AG20443 (cell line): ENCODE measurements around the gene RHEB.

ENCODE experiments used
- DNase-seq: peaks from one replicate; pipeline ENCODE4 v3.0.0; 2012; ENCODE audit warnings: low spot score, mixed read lengths

The RHEB gene

DNA sequence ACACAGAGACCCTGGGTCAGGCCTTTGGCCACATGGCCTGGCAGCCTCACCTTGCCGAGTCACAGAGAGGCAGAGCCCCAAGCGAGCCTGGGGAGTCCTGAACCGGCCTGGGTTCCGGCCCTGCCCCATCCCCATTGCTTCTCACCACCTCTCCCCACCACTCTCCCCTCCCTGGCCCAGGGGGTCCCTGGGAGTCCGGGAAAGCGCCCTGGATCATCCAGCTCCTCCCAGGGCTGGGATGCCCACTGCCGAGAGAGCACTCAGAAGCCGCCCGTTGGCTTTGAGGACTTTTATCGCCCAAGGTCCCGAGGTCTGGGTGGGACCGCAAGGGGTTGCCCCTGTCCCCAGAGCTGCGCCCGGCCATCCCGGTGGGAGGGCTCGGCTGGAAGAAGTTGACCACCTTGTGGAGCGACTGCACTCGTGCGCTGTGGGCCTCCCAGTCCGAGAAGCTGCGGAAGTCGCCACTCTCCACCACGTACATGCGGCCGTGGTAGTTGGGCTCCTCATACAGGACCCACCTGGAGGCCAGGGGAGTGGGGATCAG, 87.9 kb downstream of the RHEB start:
- no peak for DNase-seq

GRCh38 chr7:151431281-151431767, 88.4 kb downstream of the RHEB start:
- no peak for DNase-seq

DNA sequence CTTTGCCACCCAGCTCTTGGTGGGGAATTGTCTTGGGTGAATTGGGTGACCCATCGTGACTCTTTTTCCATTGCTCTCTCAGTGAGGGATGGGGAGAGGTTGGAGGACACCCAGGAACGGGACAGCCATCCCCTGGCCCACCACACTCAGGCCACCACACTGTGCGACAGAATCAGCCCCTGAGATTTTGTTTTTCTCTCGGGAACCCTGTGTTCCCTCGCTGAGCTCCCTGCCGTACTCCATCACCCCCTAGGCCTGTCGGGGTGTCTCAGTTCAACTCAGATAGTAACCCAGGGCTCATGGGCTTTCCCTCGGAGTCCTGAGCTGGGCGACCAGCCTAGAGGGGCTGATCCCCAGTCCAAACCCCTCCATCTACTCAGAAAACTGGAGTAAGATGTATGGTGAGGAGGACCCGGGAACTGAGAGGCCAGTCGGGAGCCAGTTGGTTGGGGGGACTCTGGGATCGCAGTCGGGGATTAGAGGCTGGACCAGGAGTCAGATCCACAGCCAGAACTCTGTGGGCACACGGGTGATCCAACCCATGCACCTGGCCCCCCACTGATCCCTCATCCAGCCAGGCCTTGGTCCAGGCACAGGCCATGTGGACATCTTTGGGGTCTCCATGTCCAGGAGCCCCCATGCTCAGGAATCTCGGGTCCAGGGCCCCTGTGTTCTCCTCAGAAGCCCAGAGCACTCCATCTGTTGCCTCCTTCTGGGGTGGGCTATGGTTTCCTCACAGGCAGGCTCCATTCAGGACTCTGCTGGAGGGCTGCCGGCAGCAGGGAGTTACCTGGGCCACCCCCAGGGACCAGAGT, 89.1 kb downstream of the RHEB start:
- DNase-seq, result no peak

- no peak for DNase-seq
These were observed 89.9 kb downstream of the RHEB start for GRCh38 chr7:151429560-151430331.

- DNase-seq, result no peak
These were observed 90.5 kb downstream of the RHEB start for GRCh38 chr7:151429237-151429559.

GRCh38 chr7:151428378-151429236, 91.1 kb downstream of the RHEB start:
- DNase-seq, result peak; percentile 48

GRCh38 chr7:151427705-151428377, 91.9 kb downstream of the RHEB start:
- no peak for DNase-seq

DNA sequence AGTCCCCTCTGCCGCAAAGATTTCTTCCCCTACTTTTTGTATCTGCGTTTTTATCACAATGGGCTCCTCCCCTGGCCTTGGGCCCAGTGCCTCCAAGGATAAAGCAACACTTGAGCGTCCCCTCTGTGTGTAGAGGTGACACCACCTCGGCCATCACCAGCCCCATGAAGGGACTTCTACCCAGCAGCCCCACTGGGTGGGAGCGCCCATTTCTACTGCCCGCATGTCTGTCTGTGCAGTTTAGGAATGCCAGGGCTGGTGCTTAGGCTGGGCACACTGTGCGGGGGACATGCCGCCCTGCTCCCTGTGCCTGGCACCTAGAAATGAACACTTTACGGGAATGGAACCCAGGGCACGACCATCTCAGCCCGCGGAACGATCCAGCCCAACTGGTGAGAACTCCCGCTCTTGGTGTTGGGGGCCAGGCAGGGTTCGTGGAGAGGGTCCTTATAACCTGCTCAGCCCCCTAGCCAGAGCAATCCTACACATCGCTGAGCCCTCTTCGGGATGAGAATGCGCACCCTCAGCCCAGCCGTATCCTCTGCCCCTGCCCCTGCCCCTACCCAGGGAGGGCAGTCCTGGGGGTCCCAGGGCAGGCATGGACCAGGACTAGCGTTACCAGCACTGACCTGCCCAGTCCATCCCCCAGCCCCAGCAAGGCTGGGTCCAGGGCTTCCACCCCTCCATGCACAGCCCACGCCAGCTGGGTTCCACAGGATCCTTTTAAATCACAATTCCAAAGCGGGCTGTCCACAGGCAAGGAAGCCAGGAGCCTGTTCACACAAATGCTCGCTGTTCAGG, 92.6 kb downstream of the RHEB start:
- no peak for DNase-seq

DNA sequence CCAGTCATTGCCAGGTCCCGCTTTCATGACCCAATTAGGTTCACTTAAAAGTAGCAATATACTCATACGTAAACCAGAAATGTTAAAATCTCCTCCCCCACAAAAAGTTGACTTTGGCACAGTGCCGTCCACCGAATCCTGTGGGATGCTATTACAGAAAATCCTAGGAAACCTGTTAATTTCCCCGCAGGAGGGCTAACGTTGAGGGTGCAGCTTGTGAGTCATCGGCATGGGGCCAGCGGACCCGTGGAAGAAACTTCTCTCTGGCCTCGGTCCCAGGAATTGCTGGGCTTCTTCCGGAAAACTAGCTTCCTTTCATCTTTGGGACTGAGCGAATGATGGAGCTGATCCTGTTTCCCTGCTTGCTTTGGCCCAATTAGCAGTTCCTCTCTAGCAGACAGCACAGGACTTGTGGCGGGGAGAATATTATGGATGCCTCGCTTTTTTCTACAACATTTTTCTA, 93.2 kb downstream of the RHEB start:
- DNase-seq, result peak; percentile 55

DNA sequence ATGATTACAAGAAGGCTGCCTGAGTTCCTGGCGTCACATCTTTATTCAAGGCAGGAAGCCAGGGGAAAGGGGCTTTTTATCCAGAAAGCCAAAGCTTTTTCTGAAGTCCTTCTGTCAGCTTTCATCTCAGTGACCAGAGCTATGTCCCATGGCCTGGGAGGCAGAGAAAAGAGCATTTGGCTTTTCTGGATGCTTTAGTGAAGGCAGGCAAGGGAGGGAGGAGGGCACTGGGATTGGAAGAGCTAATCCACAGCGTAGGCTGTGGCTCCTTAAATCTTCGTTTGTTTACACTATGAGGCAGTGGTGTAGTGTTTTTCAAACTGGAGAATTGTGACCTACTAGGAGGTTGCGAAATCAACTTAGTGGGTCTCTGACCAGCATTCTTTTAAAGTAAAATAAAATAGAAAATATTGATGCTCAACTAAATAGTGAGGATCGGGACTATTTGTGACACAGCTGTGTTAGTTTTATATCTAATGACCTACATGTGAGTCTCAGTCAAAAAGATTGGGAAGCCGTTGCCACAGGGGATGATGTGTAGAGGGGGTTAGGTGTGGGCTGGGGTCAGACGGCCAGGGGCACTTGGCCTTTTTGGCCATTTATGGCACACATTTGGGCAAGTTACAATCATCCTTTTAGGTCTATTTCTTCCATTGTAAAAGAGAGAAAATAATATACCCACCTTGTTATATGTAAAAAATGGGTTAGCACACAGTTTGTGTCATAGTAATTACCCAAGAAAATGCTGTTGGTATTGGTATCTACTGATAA, 93.8 kb downstream of the RHEB start:
- peak; percentile 65 for DNase-seq

DNA sequence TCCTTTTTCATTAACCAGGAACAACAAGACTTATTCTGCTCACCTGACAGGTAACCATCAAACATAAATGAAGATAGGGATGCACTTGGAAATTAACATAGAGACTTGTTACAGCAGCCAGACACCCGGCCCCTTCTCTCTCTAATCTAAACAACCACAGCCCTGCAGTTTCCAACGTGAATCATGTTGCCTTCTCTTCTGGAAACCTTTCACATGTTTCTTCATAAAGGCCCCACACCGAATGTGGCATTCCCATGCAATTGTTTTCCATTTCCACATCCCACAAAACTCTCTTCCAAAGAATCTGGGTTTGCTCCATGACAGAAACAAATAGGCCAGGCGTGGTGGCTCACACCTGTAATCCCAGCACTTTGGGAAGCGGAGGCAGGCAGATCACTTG, 94.9 kb downstream of the RHEB start:
- no peak for DNase-seq

DNA sequence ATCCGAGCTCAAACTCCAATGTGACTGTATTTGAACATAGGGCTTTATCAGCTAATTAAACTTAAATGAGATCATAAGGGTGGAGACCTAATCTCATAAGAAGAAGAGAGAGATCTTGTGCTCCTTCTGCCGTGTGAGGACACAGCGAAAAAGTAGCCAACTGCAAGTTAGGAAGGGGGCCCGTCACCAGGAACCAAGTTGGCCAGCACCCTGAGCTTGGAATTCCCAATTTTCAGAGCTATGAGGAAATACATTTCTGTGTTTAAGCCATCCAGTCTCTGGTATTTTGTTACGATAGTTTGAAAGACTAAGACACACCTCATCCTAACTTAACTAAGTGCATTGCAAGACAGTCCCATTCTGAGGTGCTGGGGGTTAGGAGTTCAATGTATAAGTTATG, 95.8 kb downstream of the RHEB start:
- no peak for DNase-seq

GRCh38 chr7:151423226-151423625, 96.5 kb downstream of the RHEB start:
- DNase-seq, result no peak

DNA sequence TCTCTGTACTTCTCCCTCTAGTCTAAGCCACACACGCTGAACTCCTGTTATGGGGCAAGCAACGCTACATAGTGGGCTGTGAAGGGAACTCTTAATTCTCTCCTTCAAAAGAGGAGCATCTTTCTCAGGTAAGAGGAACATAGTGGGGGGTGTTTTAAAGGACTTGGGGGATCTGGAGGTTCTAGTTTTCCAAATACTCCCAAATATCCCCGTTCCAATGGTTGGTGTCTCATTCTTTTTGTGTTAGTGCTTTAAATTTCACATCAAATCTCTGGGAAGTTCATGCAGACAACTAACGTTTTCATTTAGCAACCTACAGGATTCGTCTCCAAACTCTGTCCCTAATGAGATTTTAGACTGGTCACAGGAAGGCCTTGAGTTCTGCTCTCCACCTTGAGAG, 97.5 kb downstream of the RHEB start:
- DNase-seq, result no peak

GRCh38 chr7:151420144-151420543, 99.6 kb downstream of the RHEB start:
- no peak for DNase-seq

- DNase-seq, result no peak
These were observed 102.8 kb downstream of the RHEB start for GRCh38 chr7:151416941-151417315.

DNA sequence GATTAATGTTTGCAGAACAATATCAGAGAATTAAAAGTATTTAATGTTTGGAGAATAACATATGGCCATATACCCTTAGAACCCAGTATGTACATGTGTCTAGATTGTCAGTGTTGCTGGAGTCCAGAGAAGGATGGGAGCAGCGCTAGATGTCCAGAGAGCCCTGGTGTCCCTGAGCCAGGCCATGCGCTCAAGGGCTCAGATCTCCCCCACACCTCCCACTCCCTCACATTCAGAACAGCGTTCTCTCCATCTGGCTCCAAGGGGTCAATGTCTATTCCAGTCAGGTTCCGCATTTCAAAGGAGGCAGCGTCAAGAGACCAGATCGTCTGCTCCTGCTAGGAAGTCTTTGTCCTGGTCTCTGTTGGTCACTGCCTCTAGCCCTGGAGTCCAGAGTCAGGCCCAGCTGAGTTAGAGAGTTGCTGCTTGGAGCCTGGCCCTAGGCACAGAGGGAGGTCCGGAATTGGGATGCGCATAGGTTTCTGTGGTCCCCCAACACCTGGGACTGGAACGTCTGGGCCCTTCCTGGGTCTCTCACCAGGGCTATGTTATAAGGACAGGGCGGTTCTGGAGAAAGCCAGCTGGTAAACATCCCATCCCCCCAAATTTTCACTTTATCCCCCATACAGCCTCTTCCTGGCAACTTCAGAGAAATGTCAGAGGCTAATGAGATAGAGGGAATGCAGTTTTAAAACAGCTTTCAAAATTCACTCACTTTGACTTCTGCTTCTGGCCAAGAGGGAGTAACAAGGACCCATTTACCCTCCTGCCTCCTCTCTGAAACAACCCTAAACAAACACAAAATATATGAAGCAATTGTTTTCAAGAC, 103.4 kb downstream of the RHEB start:
- DNase-seq, result no peak
